Left lung (tissue), 14 donors: ENCODE data around the gene KRTAP19-6. TPM values are rescaled to one million over a fixed set of nuclear protein-coding genes. Genes with fewer than 3 reads are reported as not detected.

Source experiments
- ATAC-seq: fragments of 200-7000 bp; cut with Tn5 transposase; one replicate; pipeline ENCODE4 v1.9.1; 2020; ENCODE audit warnings: moderate library complexity
- DNase-seq, 4 donors: peaks; one replicate each; pipeline ENCODE4 v3.0.0-alpha.2; 2013 to 2020
- H3K27ac ChIP-seq, 2 donors: fragments of 200-600 bp; sonication (generic) in 1 of 2; one replicate each; pipeline versions ENCODE4 v1.5.0 to v1.8.0; 2020 to 2021
- H3K27me3 ChIP-seq, 2 donors: fragments of 200-600 bp; sonication (generic) in 1 of 2; one replicate each; pipeline versions ENCODE4 v1.5.0 to v1.8.0; 2020 to 2021
- H3K36me3 ChIP-seq, 2 donors: fragments of 200-600 bp; sonication (generic) in 1 of 2; one replicate each; pipeline versions ENCODE4 v1.5.0 to v1.8.0; 2020 to 2021
- H3K4me1 ChIP-seq, 2 donors: fragments of 200-600 bp; one replicate each; pipeline ENCODE4 v1.8.0; 2021
- H3K4me3 ChIP-seq, 2 donors: fragments of 200-600 bp; sonication (generic) in 1 of 2; one replicate each; pipeline versions ENCODE4 v1.5.0 to v1.8.0; 2020 to 2021; ENCODE audit warnings: mild to moderate bottlenecking in 1 of 2
- H3K9me3 ChIP-seq, 2 donors: fragments of 200-600 bp; sonication (generic) in 1 of 2; one replicate each; pipeline versions ENCODE4 v1.5.0 to v1.8.0; 2020 to 2021
- intact Hi-C, 2 donors: fragments of 100-400 bp; cut with DNase I; formaldehyde crosslinking; loops; one replicate each; pipeline versions ENCODE4 v1.11.2 to v1.14.2; 2022
- long read RNA-seq, 12 donors: library from polyadenylated mRNA in 2 of 12; unstranded in 2 of 12; transcript quantifications; one replicate each; pipeline ENCODE4 v2.0.0 and lab custom pipeline, GENCODE V29; 2019 to 2026
- polyA plus RNA-seq, 6 donors: library from polyadenylated mRNA; unstranded; fragments of 120-200 nt; gene quantifications; one replicate each; pipeline ENCODE4 v1.2.1, GENCODE V29; 2013; ENCODE audit not compliant: insufficient read length in 6 of 6
- total RNA-seq, 2 donors: library from RNA; stranded (reverse); fragmentation: NEBNext Ultra II Directional; extraction: Animal tissue kit (Norgen Biotek cat#: 25700); gene quantifications; one replicate each; pipeline ENCODE4 v1.2.1, GENCODE V29; 2021
- TF ChIP-seq, protein P1 (sequence below), 2 donors: fragments of 200-600 bp; sonication (generic) in 1 of 2; IDR thresholded peaks; one replicate each; pipeline versions ENCODE4 v1.5.0 to v1.8.0; 2021; ENCODE audit warnings: antibody characterized with exemption in 2 of 2
- donor health status: DM: no; HTN: yes; CAD: no.
- donor health status: DM: no; HTN: no; CAD: no.

KRTAP19-6 gene, protein sequence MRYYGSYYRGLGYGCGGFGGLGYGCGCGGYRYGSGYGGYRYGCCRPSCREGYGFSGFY
- total RNA-seq (not detected), polyA plus RNA-seq (not detected)
- long read RNA-seq, donor 1, result 0 reads
- long read RNA-seq, donor 2, result 0 reads
- long read RNA-seq, donor 3, result 0 reads
- long read RNA-seq, donor 4, result 0 reads
- long read RNA-seq, donor 5, result 0 reads
- long read RNA-seq, donor 6, result 0 reads
- long read RNA-seq, donor 7, result 0 reads
- long read RNA-seq, donor 8, result 0 reads
- long read RNA-seq, donor 9, result 0 reads
- long read RNA-seq, donor 10, result 0 reads
- long read RNA-seq, donor 11, result 0 reads
- long read RNA-seq, donor 12, result 0 reads

DNA sequence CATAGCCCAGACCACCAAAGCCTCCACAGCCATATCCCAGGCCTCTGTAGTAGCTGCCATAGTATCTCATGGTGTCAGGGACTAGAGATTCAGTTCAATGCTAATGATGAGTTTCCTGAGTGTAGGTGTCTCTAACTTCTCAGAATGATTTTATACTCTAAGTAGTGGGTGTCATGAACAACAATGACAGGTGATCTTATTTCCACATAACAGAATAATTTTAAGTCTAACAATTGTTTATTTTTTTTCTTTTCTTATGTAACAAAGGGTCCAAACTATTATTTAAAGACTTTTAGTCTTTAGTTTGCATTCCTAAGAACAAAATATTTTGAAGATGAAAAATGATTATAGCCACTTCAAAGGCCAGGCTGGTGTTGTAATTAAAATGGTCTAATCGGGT is at the start of gene KRTAP19-6:
Gene KRTAP19-6 (minus strand): TSS at position 101 of the 400 bp plus-strand sequence. CDS start 31 bp downstream, at position 70.
- DNase-seq (no peak), ATAC-seq (no peak)
- H3K27ac ChIP-seq, result no peak within 1 kb of the TSS
- no peaks in the 10 kb centered on the region for H3K9me3 ChIP-seq
- no peak within 1 kb of the TSS for H3K4me3 ChIP-seq
- no peaks in the 10 kb centered on the region for H3K4me1 ChIP-seq
- TF ChIP-seq, protein P1, sequence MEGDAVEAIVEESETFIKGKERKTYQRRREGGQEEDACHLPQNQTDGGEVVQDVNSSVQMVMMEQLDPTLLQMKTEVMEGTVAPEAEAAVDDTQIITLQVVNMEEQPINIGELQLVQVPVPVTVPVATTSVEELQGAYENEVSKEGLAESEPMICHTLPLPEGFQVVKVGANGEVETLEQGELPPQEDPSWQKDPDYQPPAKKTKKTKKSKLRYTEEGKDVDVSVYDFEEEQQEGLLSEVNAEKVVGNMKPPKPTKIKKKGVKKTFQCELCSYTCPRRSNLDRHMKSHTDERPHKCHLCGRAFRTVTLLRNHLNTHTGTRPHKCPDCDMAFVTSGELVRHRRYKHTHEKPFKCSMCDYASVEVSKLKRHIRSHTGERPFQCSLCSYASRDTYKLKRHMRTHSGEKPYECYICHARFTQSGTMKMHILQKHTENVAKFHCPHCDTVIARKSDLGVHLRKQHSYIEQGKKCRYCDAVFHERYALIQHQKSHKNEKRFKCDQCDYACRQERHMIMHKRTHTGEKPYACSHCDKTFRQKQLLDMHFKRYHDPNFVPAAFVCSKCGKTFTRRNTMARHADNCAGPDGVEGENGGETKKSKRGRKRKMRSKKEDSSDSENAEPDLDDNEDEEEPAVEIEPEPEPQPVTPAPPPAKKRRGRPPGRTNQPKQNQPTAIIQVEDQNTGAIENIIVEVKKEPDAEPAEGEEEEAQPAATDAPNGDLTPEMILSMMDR (IDR thresholded peaks at IDR 0.05), result no peak
- intact Hi-C loops, result no loop called here
- no peaks in the 10 kb centered on the region for H3K27me3 ChIP-seq
- H3K36me3 ChIP-seq, result no peaks in the 10 kb centered on the region

DNA sequence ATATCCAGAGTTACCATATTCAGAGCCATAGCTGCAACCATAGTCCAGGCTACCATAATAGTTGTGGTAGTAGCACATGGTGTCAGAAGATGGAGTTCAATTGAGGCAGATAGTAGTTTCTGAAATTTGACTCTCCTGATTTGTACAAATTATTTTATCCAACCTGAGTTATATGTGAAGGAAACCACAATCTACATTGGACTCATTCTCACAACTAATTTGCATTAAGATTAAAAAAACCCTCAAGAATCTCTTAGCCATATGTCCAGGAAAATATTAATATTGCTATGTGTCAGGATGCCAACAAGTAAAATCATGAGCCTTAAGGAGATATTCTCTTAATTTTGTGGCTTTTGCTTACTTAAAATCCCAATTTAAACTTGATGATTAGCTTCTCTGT is 48.6 kb upstream of the KRTAP19-6 start, which contains the start of gene KRTAP22-2:
Gene KRTAP22-2 (minus strand): TSS at position 101 of the 400 bp plus-strand sequence.
- Histone ChIP-seq H3K27me3 (no peaks in the 10 kb centered on the region), H3K36me3 (no peaks in the 10 kb centered on the region), H3K4me1 (no peaks in the 10 kb centered on the region), H3K4me3 (no peak within 1 kb of the TSS), H3K27ac (no peak within 1 kb of the TSS), H3K9me3 (no peaks in the 10 kb centered on the region)
- DNase-seq (no peak), ATAC-seq (no peak)
- TF ChIP-seq, protein P1 (IDR thresholded peaks at IDR 0.05), result no peak
- intact Hi-C loops, result no loop called here

DNA sequence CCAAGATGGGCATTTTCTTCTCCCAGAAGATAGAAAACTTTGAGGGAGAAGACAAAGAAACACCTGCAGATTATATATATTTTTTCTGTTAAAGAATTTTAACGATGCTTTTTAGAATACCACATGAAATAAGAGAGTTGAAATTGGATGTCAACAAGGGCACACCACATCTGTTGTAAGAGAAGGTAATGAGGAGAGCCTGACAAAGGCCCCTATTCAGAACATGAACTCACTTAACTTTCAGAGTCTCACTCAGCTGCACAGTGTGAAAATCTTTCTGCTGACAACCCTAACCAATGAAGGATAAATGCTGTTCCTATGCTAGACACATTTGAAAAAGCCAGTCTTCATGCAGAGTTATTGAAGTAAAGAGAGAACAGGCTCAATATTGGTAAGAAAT is 41.2 kb upstream of the KRTAP19-6 start:
- H3K4me1 ChIP-seq, result no peaks in the 10 kb centered on the region
- H3K36me3 ChIP-seq, result no peaks in the 10 kb centered on the region
- intact Hi-C loops, result no loop called here
- H3K9me3 ChIP-seq, result no peaks in the 10 kb centered on the region
- no peak overlapping the region for H3K4me3 ChIP-seq
- no peak for DNase-seq
- TF ChIP-seq, protein P1 (IDR thresholded peaks at IDR 0.05), result no peak
- no peaks in the 10 kb centered on the region for H3K27me3 ChIP-seq
- ATAC-seq, result no peak
- H3K27ac ChIP-seq, result no peak overlapping the region

DNA sequence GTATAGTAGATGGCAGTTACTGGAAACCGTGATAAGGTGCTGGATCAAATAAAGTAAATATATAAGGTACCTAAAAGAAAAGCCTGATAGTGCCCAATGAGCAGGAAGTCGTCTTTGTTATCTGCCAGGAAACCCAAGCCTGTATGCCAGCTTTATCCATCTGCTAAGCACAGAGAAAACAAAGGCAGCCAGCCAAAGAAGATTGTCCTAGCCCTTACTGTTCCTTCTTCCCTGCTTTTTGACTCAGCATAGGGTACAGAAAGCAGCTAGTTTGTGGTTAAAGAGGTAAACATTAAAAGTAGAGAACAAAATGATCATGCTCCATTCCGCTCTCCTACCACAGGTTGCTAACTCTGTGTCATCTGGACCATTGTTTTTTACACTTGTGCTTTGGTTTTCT is 38.5 kb upstream of the KRTAP19-6 start:
- no peaks in the 10 kb centered on the region for H3K9me3 ChIP-seq
- no peak for DNase-seq
- no peak for ATAC-seq
- intact Hi-C loops, result no loop called here
- no peaks in the 10 kb centered on the region for H3K36me3 ChIP-seq
- TF ChIP-seq, protein P1 (IDR thresholded peaks at IDR 0.05), result no peak
- H3K27ac ChIP-seq, result no peak overlapping the region
- no peak overlapping the region for H3K4me3 ChIP-seq
- H3K27me3 ChIP-seq, result no peaks in the 10 kb centered on the region
- H3K4me1 ChIP-seq, result no peaks in the 10 kb centered on the region

DNA sequence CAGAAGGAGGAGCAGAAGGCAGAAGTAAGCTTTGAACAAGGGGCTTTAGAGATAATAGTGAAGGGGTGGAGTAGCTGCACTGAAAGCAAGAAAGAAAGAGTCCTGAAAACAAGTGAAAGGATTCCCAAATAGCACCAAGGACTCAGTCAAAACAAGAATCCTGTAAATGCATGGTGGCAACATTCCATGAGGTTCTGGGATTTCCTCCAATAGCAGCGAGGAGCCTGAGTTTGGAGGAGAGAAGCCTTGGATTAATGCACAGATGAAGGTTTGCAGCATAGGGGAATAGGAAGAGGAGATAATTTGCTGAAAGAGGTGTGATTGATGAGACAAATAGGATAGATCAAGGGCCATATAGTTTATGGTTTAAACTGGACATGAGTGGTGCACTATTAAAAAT is 37.7 kb upstream of the KRTAP19-6 start:
- Histone ChIP-seq H3K4me3 (no peak overlapping the region), H3K36me3 (no peaks in the 10 kb centered on the region), H3K27ac (no peak overlapping the region), H3K27me3 (no peaks in the 10 kb centered on the region), H3K9me3 (no peaks in the 10 kb centered on the region), H3K4me1 (no peaks in the 10 kb centered on the region)
- DNase-seq, result no peak
- TF ChIP-seq, protein P1 (IDR thresholded peaks at IDR 0.05), result no peak
- no peak for ATAC-seq
- intact Hi-C loops, result no loop called here
